ENCODE measurements around the gene C18orf32. TPM values are rescaled to one million over a fixed set of nuclear protein-coding genes. Genes with fewer than 3 reads are reported as not detected.

Gene C18orf32
- total and polyA plus RNA-seq, 10 of the 15 experiments (the other 5 are each of a cell fraction or from before 2014, with no cell fraction given), result 11.5 to 67.0 (median 32.9) TPM

GRCh38 chr18:49487711-49488310, 777 bp upstream of the C18orf32 start:
- Histone ChIP-seq H3K9ac (ENCODE audit: control insufficient read depth, insufficient read depth, low read length) (peak overlapping the region; percentile 73; the same call in 1 of the 2 replicates), H3K4me3 (peak overlapping the region; percentile 51), H3K9me3 (replicated peaks; ENCODE audit: control insufficient read depth, insufficient read depth, low read length) (no peaks in the 10 kb centered on the region; the same call in 2 of the 3 replicates), H4K20me1 (ENCODE audit: control insufficient read depth, insufficient read depth) (peaks cover 2% of the 10 kb centered on the region; the same call in 1 of the 2 replicates), H3K4me2 (ENCODE audit: control insufficient read depth, insufficient read depth) (peak overlapping the region; percentile 93), H2AFZ (ENCODE audit: control insufficient read depth, low read depth, low read length) (no peak overlapping the region), H3K4me1 (ENCODE audit: control insufficient read depth, insufficient read depth, low read length) (peaks cover 9% of the 10 kb centered on the region), H3K36me3 (ENCODE audit: control insufficient read depth in 2 of 2, insufficient read depth in 2 of 2, low read length in 1 of 2) (peaks cover 5 to 29% of the 10 kb centered on the region in 2 experiments), H3K27me3 (replicated peaks in 1 of 2; ENCODE audit: control insufficient read depth in 2 of 2, insufficient read depth in 2 of 2, low read length in 1 of 2) (no peaks in the 10 kb centered on the region), H3K79me2 (ENCODE audit: control insufficient read depth, insufficient read depth, low read length) (peaks cover 54% of the 10 kb centered on the region), H3K27ac (ENCODE audit: control insufficient read depth, insufficient read depth) (peak overlapping the region; percentile 72)
- DNase-seq (ENCODE audit: low read depth, low spot score), result no peak
- ChIA-PET CTCF (interaction anchor here (1.1 to 1.5 kb wide), 2 partner anchors 29 to 709 kb away, joined by 3 to 8 read pairs; no protein-coding TSS in a partner anchor), RAD21 (ENCODE audit: unreplicated experiment) (interaction anchor here (0.5 to 1.6 kb wide), 2 partner anchors 28 to 149 kb away, joined by 3 to 7 read pairs; no protein-coding TSS in a partner anchor), SMC1A (ENCODE audit: uncharacterized antibody, unreplicated experiment) (interaction anchor here (0.6 to 3.9 kb wide), 8 partner anchors 8 to 674 kb away, joined by 3 to 19 read pairs (median 3); partner anchors contain the start of gene DYM), POLR2A (interaction anchor here (1.4 to 2.8 kb wide), 3 partner anchors 23 to 870 kb away, joined by 3 to 14 read pairs (median 8); partner anchors contain the start of gene DYM)
- FAIRE-seq, result no peak
- ATAC-seq, result no peak
- in situ Hi-C loops (cut with MboI), result loop anchor here (25.0 kb wide), 1 partner anchor 1549 kb away; the partner anchor contains the start of gene SMAD4
- TSS peak; percentile 76 for BruUV-seq (replicated peaks)
- intact Hi-C loops (cut with micrococcal nuclease; ENCODE audit: unreplicated experiment), result loop anchor here (2.0 to 5.0 kb wide), 2 partner anchors 27 to 794 kb away; partner anchors contain the start of genes DYM and MBD1
- 65% methylated on average over 8 of the region's 8 CpGs for WGBS (ENCODE audit: insufficient coverage, insufficient replicate concordance, low lambda C conversion rate, missing lambda C conversion rate)
- no peak for TF ChIP-seq NFYA (IDR thresholded peaks at IDR 0.05; ENCODE audit: borderline replicate concordance, low read depth, low read length)
- 0 out of 2 replicates have a peak, but pooled peaks have one; percentile 17 for TF ChIP-seq SMAD5 (IDR thresholded peaks at IDR 0.05; ENCODE audit: low read depth)
- TF ChIP-seq EP300 (IDR thresholded peaks at IDR 0.05; ENCODE audit: borderline replicate concordance in 1 of 2, control insufficient read depth in 1 of 2, low read depth in 2 of 2, low read length in 2 of 2), result no peak
- no peak for TF ChIP-seq SMAD1 (IDR thresholded peaks at IDR 0.05; ENCODE audit: low read depth, partially characterized antibody)
- TF ChIP-seq HDAC2 (IDR thresholded peaks at IDR 0.05), result no peak
- TF ChIP-seq IKZF1 (conservative IDR thresholded peaks at IDR 0.05), result no peak
- no peak for TF ChIP-seq CHD2 (IDR thresholded peaks at IDR 0.05; ENCODE audit: borderline replicate concordance, low read depth, low read length)
- no peak for TF ChIP-seq NRF1 (conservative IDR thresholded peaks at IDR 0.05; ENCODE audit: low read depth, low read length)
- no peak for TF ChIP-seq KAT2A (conservative IDR thresholded peaks at IDR 0.05; ENCODE audit: control insufficient read depth, low read depth, low read length)
- TF ChIP-seq KLF5 (IDR thresholded peaks at IDR 0.05; ENCODE audit: partially characterized antibody), result no peak
- TF ChIP-seq RELB (IDR thresholded peaks at IDR 0.05; ENCODE audit: low read depth), result no peak
- TF ChIP-seq FOS (IDR thresholded peaks at IDR 0.05; ENCODE audit: borderline replicate concordance, extremely low read depth, insufficient read length), result no peak
- no peak for TF ChIP-seq MTA3 (IDR thresholded peaks at IDR 0.05; ENCODE audit: borderline replicate concordance, low read length)
- TF ChIP-seq ZBED1 (IDR thresholded peaks at IDR 0.05; ENCODE audit: borderline replicate concordance), result no peak
- peak; percentile 66; the same call in 1 of the 2 replicates for TF ChIP-seq FOXM1 (IDR thresholded peaks at IDR 0.05; ENCODE audit: low read depth, low read length)
- TF ChIP-seq GATAD2B (conservative IDR thresholded peaks at IDR 0.05; ENCODE audit: low read depth), result no peak
- no peak; the same call in 2 of the 3 replicates for TF ChIP-seq POU2F2 (IDR thresholded peaks at IDR 0.05; ENCODE audit: borderline replicate concordance, low read depth, low read length)
- TF ChIP-seq HDAC6 (IDR thresholded peaks at IDR 0.05; ENCODE audit: unreplicated experiment), result peak; percentile 14
- peak; percentile 57 for TF ChIP-seq POLR2AphosphoS5 (IDR thresholded peaks at IDR 0.05; ENCODE audit: low read length)
- TF ChIP-seq HDGF (IDR thresholded peaks at IDR 0.05), result no peak
- TF ChIP-seq BCLAF1 (IDR thresholded peaks at IDR 0.05), result no peak

Measured in GM12878 (cell line).